ENCODE results near the gene EXOG. TPM values are rescaled to one million over a fixed set of nuclear protein-coding genes. Genes with fewer than 3 reads are reported as not detected.

EXOG gene, protein sequence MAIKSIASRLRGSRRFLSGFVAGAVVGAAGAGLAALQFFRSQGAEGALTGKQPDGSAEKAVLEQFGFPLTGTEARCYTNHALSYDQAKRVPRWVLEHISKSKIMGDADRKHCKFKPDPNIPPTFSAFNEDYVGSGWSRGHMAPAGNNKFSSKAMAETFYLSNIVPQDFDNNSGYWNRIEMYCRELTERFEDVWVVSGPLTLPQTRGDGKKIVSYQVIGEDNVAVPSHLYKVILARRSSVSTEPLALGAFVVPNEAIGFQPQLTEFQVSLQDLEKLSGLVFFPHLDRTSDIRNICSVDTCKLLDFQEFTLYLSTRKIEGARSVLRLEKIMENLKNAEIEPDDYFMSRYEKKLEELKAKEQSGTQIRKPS
- total RNA-seq (10 to 100 TPM in 3 of 4 donors, 1 to 10 TPM in 1; 9.7 to 26.9 (median 12.8) TPM), polyA plus RNA-seq (1 to 10 TPM; 2.4 to 7.8 (median 2.5) TPM)

DNA sequence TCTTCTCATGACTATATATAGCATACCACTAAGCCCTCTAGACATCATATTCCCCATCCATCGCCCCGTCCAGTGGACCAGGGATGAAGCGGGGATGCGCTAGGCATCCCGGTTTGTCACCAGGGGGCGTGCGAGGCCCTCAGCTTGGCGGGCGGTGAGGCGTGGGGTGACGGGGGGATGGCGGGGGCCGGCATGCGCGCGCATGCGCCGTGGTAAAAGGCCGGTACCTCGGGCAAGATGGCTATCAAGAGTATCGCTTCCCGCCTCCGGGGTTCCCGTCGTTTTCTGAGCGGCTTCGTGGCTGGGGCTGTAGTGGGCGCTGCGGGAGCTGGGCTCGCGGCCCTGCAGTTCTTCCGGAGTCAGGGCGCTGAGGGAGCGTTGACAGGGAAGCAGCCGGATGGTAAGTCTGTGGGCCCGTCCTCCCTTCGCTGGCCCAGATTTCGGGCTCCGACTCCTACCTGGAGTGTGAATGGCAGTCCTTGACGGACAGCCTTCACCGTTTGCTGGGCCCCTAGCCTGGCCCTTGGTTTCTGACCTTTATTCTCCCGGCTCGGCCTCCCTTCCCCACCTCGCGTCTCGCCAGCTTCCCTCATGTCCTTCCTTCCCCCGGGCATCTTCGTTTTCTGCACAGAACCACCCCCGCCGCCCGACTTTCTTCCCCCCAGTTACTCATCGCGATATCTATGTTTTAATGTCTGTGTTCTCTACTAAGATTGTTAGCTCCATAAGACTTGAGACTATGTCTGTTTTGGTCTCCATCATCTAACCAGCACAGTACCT is at the start of gene EXOG:
EXOG (plus strand) TSS at position 210 of the 780 bp plus-strand sequence; CDS start at position 238, 28 bp downstream.
- TF ChIP-seq EP300 (IDR thresholded peaks at IDR 0.05), result no peak
- TF ChIP-seq POLR2AphosphoS5 (IDR thresholded peaks at IDR 0.05), result peak in 3 of 4 donors; percentile 37 to 50 (median 48)
- TF ChIP-seq POLR2A (IDR thresholded peaks at IDR 0.05), result no peak
- TF ChIP-seq, protein P1, sequence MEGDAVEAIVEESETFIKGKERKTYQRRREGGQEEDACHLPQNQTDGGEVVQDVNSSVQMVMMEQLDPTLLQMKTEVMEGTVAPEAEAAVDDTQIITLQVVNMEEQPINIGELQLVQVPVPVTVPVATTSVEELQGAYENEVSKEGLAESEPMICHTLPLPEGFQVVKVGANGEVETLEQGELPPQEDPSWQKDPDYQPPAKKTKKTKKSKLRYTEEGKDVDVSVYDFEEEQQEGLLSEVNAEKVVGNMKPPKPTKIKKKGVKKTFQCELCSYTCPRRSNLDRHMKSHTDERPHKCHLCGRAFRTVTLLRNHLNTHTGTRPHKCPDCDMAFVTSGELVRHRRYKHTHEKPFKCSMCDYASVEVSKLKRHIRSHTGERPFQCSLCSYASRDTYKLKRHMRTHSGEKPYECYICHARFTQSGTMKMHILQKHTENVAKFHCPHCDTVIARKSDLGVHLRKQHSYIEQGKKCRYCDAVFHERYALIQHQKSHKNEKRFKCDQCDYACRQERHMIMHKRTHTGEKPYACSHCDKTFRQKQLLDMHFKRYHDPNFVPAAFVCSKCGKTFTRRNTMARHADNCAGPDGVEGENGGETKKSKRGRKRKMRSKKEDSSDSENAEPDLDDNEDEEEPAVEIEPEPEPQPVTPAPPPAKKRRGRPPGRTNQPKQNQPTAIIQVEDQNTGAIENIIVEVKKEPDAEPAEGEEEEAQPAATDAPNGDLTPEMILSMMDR (IDR thresholded peaks at IDR 0.05), result peak; percentile 46 to 97 (median 66)
- Histone ChIP-seq H3K27ac (peak within 1 kb of the TSS; percentile 80 to 88 (median 85)), H3K9me3 (no peaks in the 10 kb centered on the region), H3K4me1 (peaks cover 0 to 40% (median 16%) of the 10 kb centered on the region in 4 donors), H3K36me3 (no peaks in the 10 kb centered on the region), H3K4me3 (peak within 1 kb of the TSS; percentile 58 to 79 (median 75)), H3K27me3 (no peaks in the 10 kb centered on the region)
- intact Hi-C loops (cut with DNase I), result loop anchor here (2.0 to 10.0 kb wide), 2 partner anchors 42 to 158 kb away; no protein-coding TSS in a partner anchor
- WGBS, 2 donors, result 0 to 1% methylated on average over 53 of the region's 53 CpGs
- DNase-seq, result peak; percentile 96

DNA sequence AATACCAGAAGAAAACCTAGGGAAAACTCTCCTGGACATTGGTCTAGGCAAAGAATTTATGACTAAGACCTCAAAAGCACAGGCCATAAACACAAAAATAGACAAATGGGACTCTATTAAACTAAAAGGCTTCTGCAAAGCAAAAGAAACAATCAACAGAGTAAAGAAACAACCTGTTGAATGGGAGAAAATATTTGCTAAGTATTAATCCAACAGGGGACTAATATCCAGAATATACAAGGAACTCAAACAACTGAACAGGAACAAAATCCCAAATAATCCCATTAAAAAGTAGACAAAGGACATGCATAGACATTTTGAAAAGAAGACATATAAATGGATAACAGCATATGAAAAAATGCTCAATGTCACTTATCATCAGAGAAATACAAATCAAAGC is 49.3 kb upstream of the EXOG start:
- Histone ChIP-seq H3K9me3 (no peaks in the 10 kb centered on the region), H3K4me1 (no peaks in the 10 kb centered on the region), H3K27ac (no peak overlapping the region), H3K4me3 (no peak overlapping the region), H3K27me3 (no peaks in the 10 kb centered on the region), H3K36me3 (no peaks in the 10 kb centered on the region)
- intact Hi-C loops (cut with DNase I), result no loop called here
- TF ChIP-seq, protein P1 (IDR thresholded peaks at IDR 0.05), result no peak
- TF ChIP-seq EP300 (IDR thresholded peaks at IDR 0.05), result no peak
- no peak for TF ChIP-seq POLR2AphosphoS5 (IDR thresholded peaks at IDR 0.05)
- TF ChIP-seq POLR2A (IDR thresholded peaks at IDR 0.05), result no peak
- no peak for DNase-seq

DNA sequence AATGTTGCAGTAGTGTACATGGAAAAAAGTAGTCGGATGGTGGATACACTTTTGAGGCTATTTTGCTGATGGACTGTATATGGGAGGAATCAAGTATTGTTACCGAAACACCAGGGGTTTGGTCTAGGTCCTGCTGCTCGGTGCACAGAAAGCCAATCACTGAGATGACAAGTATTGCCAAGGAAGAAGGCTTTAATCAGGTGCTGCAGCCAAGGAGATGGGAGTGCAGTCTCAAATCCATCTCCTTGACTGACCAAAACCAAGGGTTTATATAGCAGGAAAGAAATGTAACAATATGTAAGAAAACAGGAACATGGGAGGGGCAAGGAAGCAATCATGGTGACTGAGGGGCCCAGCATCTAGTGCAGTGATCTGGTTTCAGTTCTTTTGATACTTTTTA is 45.3 kb upstream of the EXOG start:
- H3K27ac ChIP-seq, result no peak overlapping the region
- 97% methylated on average over 3 of the region's 3 CpGs for WGBS, 2 donors
- H3K27me3 ChIP-seq, result no peaks in the 10 kb centered on the region
- H3K4me1 ChIP-seq, result peaks cover 0 to 20% (median 8%) of the 10 kb centered on the region in 4 donors
- no peaks in the 10 kb centered on the region for H3K36me3 ChIP-seq
- TF ChIP-seq EP300 (IDR thresholded peaks at IDR 0.05) (no peak), POLR2A (IDR thresholded peaks at IDR 0.05) (no peak), POLR2AphosphoS5 (IDR thresholded peaks at IDR 0.05) (no peak)
- TF ChIP-seq, protein P1 (IDR thresholded peaks at IDR 0.05), result no peak
- no peak overlapping the region for H3K4me3 ChIP-seq
- DNase-seq, result no peak
- intact Hi-C loops (cut with DNase I), result loop anchor here (10.0 kb wide), 2 partner anchors 286 to 604 kb away; partner anchors contain the start of genes OXSR1, SCN11A and WDR48
- H3K9me3 ChIP-seq, result no peaks in the 10 kb centered on the region

DNA sequence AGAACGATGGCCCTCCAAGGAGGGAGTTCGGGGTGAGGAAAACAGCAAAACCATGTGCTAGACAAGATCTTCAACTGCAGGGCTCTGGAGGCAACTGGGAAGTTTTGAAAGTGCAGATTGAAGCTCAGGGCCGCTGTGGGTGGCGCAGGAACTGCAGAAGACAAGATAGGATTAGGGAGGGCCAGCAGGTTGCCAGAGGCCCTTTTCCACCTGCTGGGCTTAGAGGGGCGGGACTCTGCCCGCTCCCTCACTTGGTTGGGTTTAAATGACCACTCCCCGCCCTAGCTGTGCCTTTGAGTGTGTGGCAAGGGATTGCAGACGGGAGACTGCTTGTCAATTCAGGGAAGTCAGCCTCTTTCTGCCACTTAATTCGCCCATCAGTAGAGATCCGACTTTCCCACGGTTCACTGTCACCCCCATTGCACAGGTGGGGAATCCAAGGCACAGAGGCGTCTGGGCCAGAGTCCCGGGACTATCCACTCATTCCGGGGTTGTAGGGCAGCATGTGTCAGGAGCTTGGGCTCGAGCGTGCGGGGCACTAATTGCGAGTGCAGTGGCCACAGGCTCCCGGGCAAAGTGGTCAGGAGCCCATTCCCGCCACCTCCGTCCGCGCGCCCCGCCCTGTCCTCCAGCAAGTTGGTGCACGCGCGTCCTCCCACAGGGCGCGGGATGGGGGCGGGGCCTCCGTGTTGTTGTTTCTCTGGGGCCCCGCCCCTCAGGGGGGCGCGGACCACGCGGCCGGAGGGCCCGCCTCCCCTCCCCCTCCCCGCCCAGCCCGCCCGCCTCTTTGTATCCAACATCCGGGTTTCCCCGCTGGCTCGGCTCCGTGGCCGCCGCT is 42.8 kb upstream of the EXOG start, which contains the start of gene ACVR2B:
ACVR2B (plus strand) TSS at position 816 of the 838 bp plus-strand sequence. CDS start 433 bp downstream, outside the sequence.
- H3K4me1 ChIP-seq, result peaks cover 0 to 36% (median 31%) of the 10 kb centered on the region in 4 donors
- peak within 1 kb of the TSS; percentile 81 to 93 (median 86) for H3K4me3 ChIP-seq
- TF ChIP-seq, protein P1 (IDR thresholded peaks at IDR 0.05), result no peak
- TF ChIP-seq POLR2A (IDR thresholded peaks at IDR 0.05), result no peak
- no peak for TF ChIP-seq EP300 (IDR thresholded peaks at IDR 0.05)
- TF ChIP-seq POLR2AphosphoS5 (IDR thresholded peaks at IDR 0.05), result no peak
- H3K36me3 ChIP-seq, result no peaks in the 10 kb centered on the region
- intact Hi-C loops (cut with DNase I), result loop anchor here (10.0 kb wide), 2 partner anchors 288 to 602 kb away; partner anchors contain the start of genes OXSR1, SCN11A and WDR48
- WGBS, 2 donors, result 3 to 9% methylated on average over 48 of the region's 48 CpGs
- H3K27me3 ChIP-seq, result no peaks in the 10 kb centered on the region
- peak within 1 kb of the TSS; percentile 88 to 92 (median 90) for H3K27ac ChIP-seq
- peak; percentile 95 for DNase-seq
- H3K9me3 ChIP-seq, result no peaks in the 10 kb centered on the region
